Astrocyte (in vitro differentiated cells and primary cell): ENCODE results near the gene NPM1. TPM values are rescaled to one million over a fixed set of nuclear protein-coding genes. Genes with fewer than 3 reads are reported as not detected.

ENCODE experiments used
- DNase-seq: peaks from one replicate; pipeline ENCODE4 v3.0.0-alpha.2; 2010; ENCODE audit warnings: low read depth
- FAIRE-seq: peaks from 2 replicates; lab custom pipeline; 2011; peaks lifted over from hg19 to GRCh38; lab: Jason Lieb, UNC
- H2AFZ ChIP-seq: 2 replicates; pipeline ENCODE4 v1.6.0; 2012; ENCODE audit warnings: low read depth, low read length, inconsistent platforms
- H3K27ac ChIP-seq: 2 replicates; pipeline ENCODE4 v1.5.1; 2011; ENCODE audit warnings: low read depth, low read length, inconsistent platforms
- H3K27me3 ChIP-seq: 2 replicates; pipeline ENCODE4 v1.6.0; 2011; ENCODE audit warnings: low read length, inconsistent platforms; ENCODE audit not compliant: insufficient read depth
- H3K36me3 ChIP-seq: 2 replicates; pipeline ENCODE4 v1.5.1; 2011; ENCODE audit warnings: low read length, inconsistent platforms; ENCODE audit not compliant: insufficient read depth
- H3K4me1 ChIP-seq: 2 replicates; pipeline ENCODE4 v1.5.1; 2011; ENCODE audit warnings: low read length, inconsistent platforms; ENCODE audit not compliant: insufficient read depth
- H3K4me2 ChIP-seq: 2 replicates; pipeline ENCODE4 v1.6.0; 2012; ENCODE audit warnings: low read length, inconsistent platforms
- H3K4me3 ChIP-seq: 2 replicates; pipeline ENCODE4 v1.5.1; 2011; ENCODE audit warnings: low read depth, mild to moderate bottlenecking, low read length, inconsistent platforms; ENCODE audit not compliant: insufficient read depth
- H3K79me2 ChIP-seq: 2 replicates; pipeline ENCODE4 v1.6.0; 2012; ENCODE audit warnings: mild to moderate bottlenecking, low read length, inconsistent platforms; ENCODE audit not compliant: insufficient read depth
- H3K9ac ChIP-seq: 2 replicates; pipeline ENCODE4 v1.6.0; 2012; ENCODE audit warnings: mild to moderate bottlenecking, low read length, inconsistent platforms
- H3K9me3 ChIP-seq: 2 replicates; pipeline ENCODE4 v1.5.1; 2012; ENCODE audit warnings: low read depth, mild to moderate bottlenecking, low read length, inconsistent platforms; ENCODE audit not compliant: insufficient read depth
- H4K20me1 ChIP-seq: 2 replicates; pipeline ENCODE4 v1.6.0; 2012; ENCODE audit warnings: low read length, inconsistent platforms; ENCODE audit not compliant: insufficient read depth
- H3K27ac Mint-ChIP-seq: one replicate; pipeline ENCODE4 v1.8.0; 2021; ENCODE audit warnings: mild to moderate bottlenecking, mixed read lengths; ENCODE audit not compliant: unreplicated experiment
- H3K27me3 Mint-ChIP-seq: one replicate; pipeline ENCODE4 v1.8.0; 2021; ENCODE audit warnings: low read depth, mixed read lengths; ENCODE audit not compliant: unreplicated experiment
- H3K36me3 Mint-ChIP-seq: one replicate; pipeline ENCODE4 v1.8.0; 2021; ENCODE audit warnings: low read depth, mixed read lengths; ENCODE audit not compliant: unreplicated experiment
- H3K4me1 Mint-ChIP-seq: one replicate; pipeline ENCODE4 v1.8.0; 2021; ENCODE audit warnings: low read depth, mixed read lengths; ENCODE audit not compliant: unreplicated experiment
- H3K4me3 Mint-ChIP-seq: one replicate; pipeline ENCODE4 v1.8.0; 2021; ENCODE audit warnings: mild to moderate bottlenecking, moderate library complexity, mixed read lengths; ENCODE audit not compliant: unreplicated experiment
- H3K9me3 Mint-ChIP-seq: one replicate; pipeline ENCODE4 v1.8.0; 2021; ENCODE audit warnings: mild to moderate bottlenecking, mixed read lengths; ENCODE audit not compliant: unreplicated experiment
- CTCF ChIP-seq: IDR thresholded peaks from 2 replicates; pipeline ENCODE4 v1.5.1; 2011; ENCODE audit warnings: low read depth, mild to moderate bottlenecking, inconsistent platforms, low read length, moderate library complexity; ENCODE audit not compliant: insufficient read depth
- EZH2 ChIP-seq: IDR thresholded peaks from 2 replicates; pipeline ENCODE4 v1.6.1; 2012; ENCODE audit warnings: mild to moderate bottlenecking, low read length, inconsistent platforms; ENCODE audit not compliant: insufficient read depth
- total RNA-seq: library from RNA; stranded (reverse); gene quantifications from 2 replicates; pipeline ENCODE4 v1.2.1, GENCODE V29; 2021

The NPM1 gene
- total RNA-seq, 1 donor from 2014 or later = 1,219 TPM

- Mint-ChIP-seq H3K27ac (no peak overlapping the region), H3K4me3 (no peak overlapping the region), H3K4me1 (no peaks in the 10 kb centered on the region), H3K36me3 (peaks cover 12% of the 10 kb centered on the region), H3K9me3 (peaks cover 2% of the 10 kb centered on the region), H3K27me3 (peaks cover 28% of the 10 kb centered on the region)
- FAIRE-seq (no peak), DNase-seq (no peak)
- Histone ChIP-seq H3K4me3 (no peak overlapping the region), H4K20me1 (no peaks in the 10 kb centered on the region), H3K79me2 (no peaks in the 10 kb centered on the region), H3K36me3 (no peaks in the 10 kb centered on the region), H3K4me1 (no peaks in the 10 kb centered on the region), H2AFZ (no peak overlapping the region), H3K9ac (no peak overlapping the region), H3K4me2 (no peak overlapping the region), H3K27me3 (no peaks in the 10 kb centered on the region), H3K27ac (no peak overlapping the region), H3K9me3 (no peaks in the 10 kb centered on the region)
- TF ChIP-seq CTCF = no peak
- TF ChIP-seq EZH2 = no peak
Measured at GRCh38 chr5:171432583-171433351, 45.1 kb downstream of the NPM1 start.

GRCh38 chr5:171433352-171433698 lies 45.7 kb downstream of the NPM1 start:
- H3K27ac Mint-ChIP-seq = no peak overlapping the region
- H3K4me1 ChIP-seq = no peaks in the 10 kb centered on the region
- no peaks in the 10 kb centered on the region for H3K4me1 Mint-ChIP-seq
- H3K4me3 ChIP-seq = no peak overlapping the region
- peaks cover 2% of the 10 kb centered on the region for H3K9me3 Mint-ChIP-seq
- no peaks in the 10 kb centered on the region for H3K27me3 ChIP-seq
- no peak overlapping the region for H3K4me2 ChIP-seq
- TF ChIP-seq EZH2 = no peak
- TF ChIP-seq CTCF = no peak
- DNase-seq (no peak), FAIRE-seq (no peak)
- no peak overlapping the region for H3K27ac ChIP-seq
- H2AFZ ChIP-seq = no peak overlapping the region
- peaks cover 26% of the 10 kb centered on the region for H3K27me3 Mint-ChIP-seq
- no peaks in the 10 kb centered on the region for H3K9me3 ChIP-seq
- H3K4me3 Mint-ChIP-seq = no peak overlapping the region
- H3K36me3 Mint-ChIP-seq = peaks cover 10% of the 10 kb centered on the region
- no peaks in the 10 kb centered on the region for H4K20me1 ChIP-seq
- H3K36me3 ChIP-seq = no peaks in the 10 kb centered on the region
- H3K79me2 ChIP-seq = no peaks in the 10 kb centered on the region
- no peak overlapping the region for H3K9ac ChIP-seq

- Mint-ChIP-seq H3K4me1 (no peaks in the 10 kb centered on the region), H3K27ac (no peak overlapping the region), H3K36me3 (peaks cover 10% of the 10 kb centered on the region), H3K4me3 (no peak overlapping the region), H3K27me3 (peaks cover 18% of the 10 kb centered on the region), H3K9me3 (peaks cover 2% of the 10 kb centered on the region)
- H3K36me3 ChIP-seq = no peaks in the 10 kb centered on the region
- H2AFZ ChIP-seq = no peak overlapping the region
- DNase-seq = no peak
- no peaks in the 10 kb centered on the region for H3K27me3 ChIP-seq
- H3K79me2 ChIP-seq = no peaks in the 10 kb centered on the region
- H3K9ac ChIP-seq = no peak overlapping the region
- no peak overlapping the region for H3K4me2 ChIP-seq
- TF ChIP-seq EZH2 (no peak), CTCF (no peak)
- no peak overlapping the region for H3K27ac ChIP-seq
- no peak overlapping the region for H3K4me3 ChIP-seq
- H3K9me3 ChIP-seq = no peaks in the 10 kb centered on the region
- no peaks in the 10 kb centered on the region for H4K20me1 ChIP-seq
- no peak for FAIRE-seq
- H3K4me1 ChIP-seq = no peaks in the 10 kb centered on the region
Measured at GRCh38 chr5:171433982-171434676, 46.5 kb downstream of the NPM1 start.
